ENCODE measurements around the gene TLE1. TPM values are rescaled to one million over a fixed set of nuclear protein-coding genes. Genes with fewer than 3 reads are reported as not detected.

TLE1 gene
- total RNA-seq, 1 experiment from 2014 or later = 17.3 TPM

- no peaks in the 10 kb centered on the region for H3K79me2 ChIP-seq (ENCODE audit: insufficient read depth, low read length)
- POLR2A ChIA-PET = no interaction called here
- BruUV-seq (replicated peaks) = no TSS peak
- CTCF ChIA-PET = no interaction called here
- ATAC-seq (no peak), DNase-seq (ENCODE audit: low read depth, low spot score) (no peak)
- no peaks in the 10 kb centered on the region for H3K9me3 ChIP-seq (ENCODE audit: control insufficient read depth in 1 of 2, insufficient read depth in 1 of 2, low read depth in 1 of 2, low read length in 2 of 2)
- no peak overlapping the region for H3K4me2 ChIP-seq (ENCODE audit: low read length)
- no peaks in the 10 kb centered on the region for H3K9me2 ChIP-seq (ENCODE audit: insufficient read depth)
- intact Hi-C loops (cut with micrococcal nuclease) = no loop called here
- H3K27ac ChIP-seq (ENCODE audit: low read depth, low read length) = no peak overlapping the region
- no peak for TF ChIP-seq EZH2phosphoT487 (IDR thresholded peaks at IDR 0.05; ENCODE audit: borderline replicate concordance)
- TF ChIP-seq, protein P1, sequence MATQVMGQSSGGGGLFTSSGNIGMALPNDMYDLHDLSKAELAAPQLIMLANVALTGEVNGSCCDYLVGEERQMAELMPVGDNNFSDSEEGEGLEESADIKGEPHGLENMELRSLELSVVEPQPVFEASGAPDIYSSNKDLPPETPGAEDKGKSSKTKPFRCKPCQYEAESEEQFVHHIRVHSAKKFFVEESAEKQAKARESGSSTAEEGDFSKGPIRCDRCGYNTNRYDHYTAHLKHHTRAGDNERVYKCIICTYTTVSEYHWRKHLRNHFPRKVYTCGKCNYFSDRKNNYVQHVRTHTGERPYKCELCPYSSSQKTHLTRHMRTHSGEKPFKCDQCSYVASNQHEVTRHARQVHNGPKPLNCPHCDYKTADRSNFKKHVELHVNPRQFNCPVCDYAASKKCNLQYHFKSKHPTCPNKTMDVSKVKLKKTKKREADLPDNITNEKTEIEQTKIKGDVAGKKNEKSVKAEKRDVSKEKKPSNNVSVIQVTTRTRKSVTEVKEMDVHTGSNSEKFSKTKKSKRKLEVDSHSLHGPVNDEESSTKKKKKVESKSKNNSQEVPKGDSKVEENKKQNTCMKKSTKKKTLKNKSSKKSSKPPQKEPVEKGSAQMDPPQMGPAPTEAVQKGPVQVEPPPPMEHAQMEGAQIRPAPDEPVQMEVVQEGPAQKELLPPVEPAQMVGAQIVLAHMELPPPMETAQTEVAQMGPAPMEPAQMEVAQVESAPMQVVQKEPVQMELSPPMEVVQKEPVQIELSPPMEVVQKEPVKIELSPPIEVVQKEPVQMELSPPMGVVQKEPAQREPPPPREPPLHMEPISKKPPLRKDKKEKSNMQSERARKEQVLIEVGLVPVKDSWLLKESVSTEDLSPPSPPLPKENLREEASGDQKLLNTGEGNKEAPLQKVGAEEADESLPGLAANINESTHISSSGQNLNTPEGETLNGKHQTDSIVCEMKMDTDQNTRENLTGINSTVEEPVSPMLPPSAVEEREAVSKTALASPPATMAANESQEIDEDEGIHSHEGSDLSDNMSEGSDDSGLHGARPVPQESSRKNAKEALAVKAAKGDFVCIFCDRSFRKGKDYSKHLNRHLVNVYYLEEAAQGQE (IDR thresholded peaks at IDR 0.05; ENCODE audit: low read depth) = no peak
- TF ChIP-seq SP1 (IDR thresholded peaks at IDR 0.05; ENCODE audit: low read depth) = no peak
- no peak for TF ChIP-seq SIN3A (IDR thresholded peaks at IDR 0.05; ENCODE audit: low read depth)
- TF ChIP-seq, protein P2, sequence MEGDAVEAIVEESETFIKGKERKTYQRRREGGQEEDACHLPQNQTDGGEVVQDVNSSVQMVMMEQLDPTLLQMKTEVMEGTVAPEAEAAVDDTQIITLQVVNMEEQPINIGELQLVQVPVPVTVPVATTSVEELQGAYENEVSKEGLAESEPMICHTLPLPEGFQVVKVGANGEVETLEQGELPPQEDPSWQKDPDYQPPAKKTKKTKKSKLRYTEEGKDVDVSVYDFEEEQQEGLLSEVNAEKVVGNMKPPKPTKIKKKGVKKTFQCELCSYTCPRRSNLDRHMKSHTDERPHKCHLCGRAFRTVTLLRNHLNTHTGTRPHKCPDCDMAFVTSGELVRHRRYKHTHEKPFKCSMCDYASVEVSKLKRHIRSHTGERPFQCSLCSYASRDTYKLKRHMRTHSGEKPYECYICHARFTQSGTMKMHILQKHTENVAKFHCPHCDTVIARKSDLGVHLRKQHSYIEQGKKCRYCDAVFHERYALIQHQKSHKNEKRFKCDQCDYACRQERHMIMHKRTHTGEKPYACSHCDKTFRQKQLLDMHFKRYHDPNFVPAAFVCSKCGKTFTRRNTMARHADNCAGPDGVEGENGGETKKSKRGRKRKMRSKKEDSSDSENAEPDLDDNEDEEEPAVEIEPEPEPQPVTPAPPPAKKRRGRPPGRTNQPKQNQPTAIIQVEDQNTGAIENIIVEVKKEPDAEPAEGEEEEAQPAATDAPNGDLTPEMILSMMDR (IDR thresholded peaks at IDR 0.05 in 2 of 3, conservative IDR thresholded peaks at IDR 0.05 in 1 of 3; ENCODE audit: borderline replicate concordance in 1 of 3, insufficient read depth in 1 of 3, low read depth in 2 of 3, low read length in 2 of 3) = no peak
- TF ChIP-seq POLR2AphosphoS5 (IDR thresholded peaks at IDR 0.05; ENCODE audit: low read depth, low read length) = no peak
- no peak for TF ChIP-seq SRF (IDR thresholded peaks at IDR 0.05; ENCODE audit: low read depth)
- H3K4me3 ChIP-seq (replicated peaks in 1 of 2; ENCODE audit: low read depth in 1 of 2, low read length in 2 of 2) = no peak overlapping the region
- H4K20me1 ChIP-seq (ENCODE audit: insufficient read depth) = no peaks in the 10 kb centered on the region
- RAD21 ChIA-PET (ENCODE audit: low non-redundant PET in 1 of 2, low total read pairs in 2 of 2, uncharacterized antibody in 2 of 2, unreplicated experiment in 2 of 2) = no interaction called here
- H3K36me3 ChIP-seq (ENCODE audit: control insufficient read depth in 1 of 2, insufficient read depth in 2 of 2, low read length in 2 of 2) = no peaks in the 10 kb centered on the region; a peak in 1 of 4 replicates
- no peak overlapping the region for H2AFZ ChIP-seq (ENCODE audit: low read depth, low read length, poor library complexity, severe bottlenecking)
- no peaks in the 10 kb centered on the region for H3K27me3 ChIP-seq (ENCODE audit: insufficient read depth, low read length)
- no peak overlapping the region for H3K9ac ChIP-seq (ENCODE audit: low read length)
- 0 out of 4 replicates have a peak, but pooled peaks cover 0 to 4% of the 10 kb centered on the region in 2 experiments for H3K4me1 ChIP-seq (ENCODE audit: control insufficient read depth in 1 of 2, insufficient read depth in 2 of 2, low read length in 2 of 2)
Measured at GRCh38 chr9:81611664-81612063, 77.7 kb downstream of the TLE1 start.

Data from HCT116 (cell line).